T47D (cell line): ENCODE data around the gene SERPINA3.

Source experiments
- DNase-seq, 2 experiments: peaks; one replicate each; pipeline versions ENCODE4 v3.0.0 to v3.0.0-alpha.2; 2011 to 2012; ENCODE audit warnings: low read depth in 1 of 2, low spot score in 1 of 2
- JUND ChIP-seq: IDR thresholded peaks from 2 replicates; pipeline ENCODE4 v1.6.1; 2012; ENCODE audit warnings: low read depth
- in situ Hi-C: cut with HindIII; loops from 2 replicates; pipeline ENCODE4 v1.10.0; 2016; ENCODE audit warnings: low sequenced_read_pairs, low pct_unique_long_range_greater_than_20kb

The SERPINA3 gene

DNA sequence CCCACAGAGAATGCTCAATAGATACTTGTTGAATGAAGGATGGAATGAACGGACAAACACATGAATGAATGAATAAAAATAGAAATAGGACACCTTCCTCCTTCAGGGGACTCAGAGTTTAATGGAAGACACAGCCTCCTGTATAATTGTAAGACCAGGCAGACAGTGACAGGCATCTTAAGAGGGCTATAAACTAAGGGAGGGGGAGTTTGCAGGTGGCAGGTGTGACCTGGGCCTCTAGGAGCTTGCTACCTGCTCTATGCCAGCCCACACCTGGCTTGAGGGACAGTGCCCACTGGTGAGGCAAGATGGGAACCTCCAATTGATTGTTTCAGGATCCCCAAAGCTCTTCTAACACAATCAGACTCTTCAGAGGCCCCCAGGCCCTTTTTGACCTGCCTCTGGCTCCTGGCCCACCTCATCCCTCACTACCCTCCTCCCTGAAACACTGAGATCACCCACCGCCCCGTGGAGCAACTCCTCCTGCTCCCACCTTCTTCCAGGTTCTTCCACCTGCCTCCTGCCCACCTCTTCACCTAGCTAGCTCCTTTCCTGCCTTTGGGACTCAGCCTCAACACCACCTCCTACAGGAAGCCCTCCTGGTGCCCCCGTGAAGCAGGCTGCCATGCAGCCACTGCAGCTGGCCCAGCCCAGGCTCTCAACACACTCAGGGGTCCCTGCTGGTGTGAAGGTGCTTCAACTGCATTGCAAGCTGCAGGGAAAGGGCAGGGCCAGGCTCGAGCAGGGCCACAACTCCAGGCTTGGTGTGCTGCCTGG is 9.4 kb downstream of the SERPINA3 start:
- DNase-seq: no peak
- in situ Hi-C loops: no loop called here
- TF ChIP-seq JUND: no peak

DNA sequence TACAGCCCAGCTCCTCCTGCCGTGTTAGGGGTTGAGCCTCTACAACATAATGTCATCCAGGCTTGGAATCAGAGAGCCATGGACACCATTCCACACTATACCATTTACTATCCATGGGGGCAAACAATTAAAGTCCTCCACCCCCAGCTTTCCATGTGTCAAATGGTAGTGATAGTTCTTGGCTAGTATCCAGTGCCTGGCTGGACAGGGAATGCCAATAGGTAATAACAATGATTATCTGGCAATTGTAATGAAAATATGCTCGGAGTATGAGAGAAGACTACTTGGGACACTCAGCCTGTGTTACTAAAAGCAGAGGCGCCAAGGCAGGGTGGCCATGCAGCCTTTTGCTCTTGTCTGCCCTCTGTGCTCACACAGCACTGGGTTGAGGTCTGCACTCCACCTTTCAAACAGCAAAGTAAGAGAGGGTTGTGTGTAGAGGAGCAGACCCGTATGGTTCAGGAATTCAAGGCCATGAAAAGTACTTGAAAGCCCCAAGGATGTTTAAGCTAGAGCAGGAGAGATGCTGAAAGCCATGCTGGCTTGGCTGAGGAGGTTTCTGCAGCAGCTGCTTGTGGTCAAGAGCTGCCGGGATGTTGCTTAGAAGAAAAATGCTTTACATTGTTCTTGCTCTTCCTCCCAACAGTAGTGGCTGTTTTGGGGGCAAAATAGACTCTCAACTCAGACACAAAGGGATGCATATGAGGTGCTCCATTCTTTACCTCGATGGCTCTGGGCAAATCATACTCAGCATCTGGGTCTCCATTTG is 10.6 kb downstream of the SERPINA3 start:
- in situ Hi-C loops: no loop called here
- no peak for TF ChIP-seq JUND
- no peak for DNase-seq

DNA sequence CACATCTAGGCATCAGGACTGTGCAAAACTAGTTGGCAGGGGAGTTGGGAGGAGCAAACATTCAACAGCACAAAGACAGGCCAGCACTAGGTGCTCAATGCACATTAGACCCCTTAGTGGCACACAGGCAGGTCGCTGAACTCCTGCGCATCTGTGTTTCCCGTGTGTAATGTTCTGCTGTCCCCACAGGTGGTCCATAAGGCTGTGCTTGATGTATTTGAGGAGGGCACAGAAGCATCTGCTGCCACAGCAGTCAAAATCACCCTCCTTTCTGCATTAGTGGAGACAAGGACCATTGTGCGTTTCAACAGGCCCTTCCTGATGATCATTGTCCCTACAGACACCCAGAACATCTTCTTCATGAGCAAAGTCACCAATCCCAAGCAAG is 11.2 kb downstream of the SERPINA3 start:
- in situ Hi-C loops: no loop called here
- DNase-seq: no peak
- no peak for TF ChIP-seq JUND

DNA sequence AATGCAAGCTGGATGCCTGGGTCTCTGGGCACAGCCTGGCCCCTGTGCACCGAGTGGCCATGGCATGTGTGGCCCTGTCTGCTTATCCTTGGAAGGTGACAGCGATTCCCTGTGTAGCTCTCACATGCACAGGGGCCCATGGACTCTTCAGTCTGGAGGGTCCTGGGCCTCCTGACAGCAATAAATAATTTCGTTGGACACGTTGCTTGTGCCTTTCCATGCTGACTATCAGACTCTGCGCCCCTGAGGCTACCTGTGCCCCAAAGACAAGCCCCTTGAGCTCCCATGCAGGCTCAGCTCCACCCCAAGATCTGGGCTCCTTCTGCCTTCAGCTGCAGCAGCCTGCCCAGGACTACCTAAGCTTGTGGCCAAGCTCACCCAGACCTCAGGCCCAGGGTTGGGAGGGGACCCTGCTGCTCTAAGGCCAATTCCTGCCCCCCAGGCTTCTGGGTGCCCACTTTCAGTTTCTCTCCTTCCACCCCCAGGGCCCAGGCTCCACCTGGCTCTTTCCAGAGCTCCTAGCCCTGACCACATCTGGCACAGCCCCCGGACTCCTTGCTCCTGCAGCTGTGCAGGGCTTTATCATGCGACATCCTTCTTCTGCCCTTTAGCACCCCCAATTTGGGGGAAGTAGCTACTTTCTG is 11.8 kb downstream of the SERPINA3 start:
- in situ Hi-C loops: no loop called here

DNA sequence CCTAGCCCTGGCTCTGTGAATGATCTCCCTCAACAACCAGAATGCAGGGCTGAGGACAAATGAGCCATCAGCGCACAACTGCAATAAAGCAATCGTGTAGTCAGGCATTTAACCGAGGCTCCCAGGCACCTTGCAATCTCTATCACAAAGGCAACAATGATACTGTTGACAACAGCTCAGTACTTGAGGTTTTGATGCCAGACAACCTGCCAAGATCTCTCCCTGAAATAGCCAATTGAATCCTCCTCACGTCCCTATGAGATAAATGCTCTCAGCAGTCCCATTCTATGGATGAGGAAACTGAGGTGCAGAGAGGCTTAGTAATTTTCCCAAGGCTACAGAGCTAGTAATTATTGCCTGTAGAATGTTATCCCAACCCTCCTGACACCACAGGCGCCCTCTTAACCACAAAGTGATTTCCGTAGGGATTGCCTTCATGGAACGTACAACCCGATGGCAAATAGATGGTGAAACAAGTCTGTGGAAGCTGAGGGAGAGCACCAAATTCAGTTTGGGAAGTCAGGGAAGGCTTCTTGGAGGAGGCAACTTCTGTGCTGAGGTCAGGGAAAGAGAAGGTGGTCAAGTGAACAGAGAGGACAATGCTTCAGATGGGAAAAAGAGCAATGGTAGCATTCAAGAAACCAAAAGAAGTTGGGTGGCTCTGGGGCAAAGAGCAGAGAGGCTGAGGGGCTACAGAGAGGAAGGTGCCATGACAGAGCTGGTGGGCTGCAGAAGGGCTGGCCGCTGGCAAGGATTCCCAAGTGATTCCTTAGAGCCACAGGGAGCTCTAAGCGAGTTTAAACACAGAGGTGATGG is 12.6 kb downstream of the SERPINA3 start:
- no peak for DNase-seq
- no peak for TF ChIP-seq JUND
- in situ Hi-C loops: no loop called here

More for the DNA sequence above, 11.8 kb downstream of the SERPINA3 start:
- DNase-seq: no peak
- TF ChIP-seq JUND: no peak

DNA sequence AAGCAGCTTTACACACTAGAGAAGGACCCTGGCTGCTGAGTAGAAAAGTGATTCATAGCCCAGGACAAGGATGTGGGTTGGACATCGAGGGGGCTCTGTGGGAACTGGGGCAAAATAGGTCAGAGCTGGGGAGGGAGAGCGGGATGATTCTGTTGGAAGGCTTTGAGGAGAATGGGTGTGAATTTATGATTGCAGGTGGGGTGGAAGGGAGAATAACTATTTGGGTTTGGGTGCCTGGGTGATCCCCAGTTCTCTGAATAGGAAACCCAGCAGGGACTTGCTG is 13.1 kb downstream of the SERPINA3 start:
- in situ Hi-C loops: no loop called here
- no peak for DNase-seq
- TF ChIP-seq JUND: no peak

DNA sequence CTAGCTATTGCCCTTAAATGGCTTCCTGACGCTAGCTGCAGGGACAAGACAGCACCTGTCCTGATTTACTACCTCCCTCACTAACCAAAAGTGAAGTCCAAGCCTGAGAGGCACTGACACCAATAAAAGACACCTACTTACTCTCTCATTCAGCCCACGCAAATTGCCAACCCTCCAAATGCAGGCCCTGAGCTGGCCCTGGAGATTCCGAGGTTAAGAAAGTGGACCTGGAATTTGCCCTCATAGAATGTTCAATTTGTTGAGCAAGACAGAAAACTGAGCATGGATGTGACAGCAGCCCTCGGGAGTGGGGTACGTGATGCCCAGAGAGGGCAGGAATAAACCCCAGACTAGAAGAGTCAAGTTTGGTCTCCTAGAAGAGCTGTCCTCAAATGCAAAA is 16.4 kb downstream of the SERPINA3 start:
- TF ChIP-seq JUND: no peak
- in situ Hi-C loops: no loop called here
- no peak for DNase-seq

DNA sequence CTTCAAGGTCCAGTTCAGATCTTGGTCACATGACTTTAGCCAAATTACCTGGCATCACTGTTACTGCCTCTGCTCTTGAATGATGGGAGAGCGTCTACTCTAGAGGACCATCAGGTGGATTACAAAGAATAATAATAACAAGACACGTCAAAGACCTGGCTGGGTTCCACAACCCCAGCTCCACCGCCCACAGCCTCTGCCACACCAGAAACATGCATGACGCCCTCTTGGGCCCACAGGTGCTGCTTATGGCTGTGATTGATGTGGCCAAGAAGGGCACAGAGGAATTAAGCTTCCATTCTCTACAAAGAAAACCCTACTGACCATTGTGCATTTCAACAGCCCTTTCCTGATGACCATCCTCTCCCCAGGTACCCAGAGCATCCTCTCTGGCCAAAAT is 18.2 kb downstream of the SERPINA3 start:
- no peak for DNase-seq
- no peak for TF ChIP-seq JUND
- in situ Hi-C loops: no loop called here

DNA sequence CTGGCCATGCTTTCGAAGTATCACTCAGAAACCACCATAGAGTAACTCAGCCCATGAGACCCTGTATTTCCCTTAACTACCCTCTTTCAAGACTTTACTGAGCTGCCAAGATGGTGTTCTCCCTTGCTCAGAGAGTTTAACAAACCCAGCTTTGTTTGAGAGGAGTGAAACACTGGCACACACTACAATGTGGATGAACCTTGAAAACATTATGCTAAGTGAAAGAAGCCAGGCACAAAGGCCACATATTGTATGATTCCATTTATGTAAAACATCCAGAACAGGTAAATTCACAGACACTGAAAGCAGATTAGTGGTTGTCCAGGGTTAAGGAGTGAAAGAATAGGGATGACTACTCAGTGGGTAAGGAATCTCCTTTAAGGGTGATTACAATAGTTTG is 18.9 kb downstream of the SERPINA3 start:
- TF ChIP-seq JUND: no peak
- DNase-seq: no peak
- in situ Hi-C loops: no loop called here

DNA sequence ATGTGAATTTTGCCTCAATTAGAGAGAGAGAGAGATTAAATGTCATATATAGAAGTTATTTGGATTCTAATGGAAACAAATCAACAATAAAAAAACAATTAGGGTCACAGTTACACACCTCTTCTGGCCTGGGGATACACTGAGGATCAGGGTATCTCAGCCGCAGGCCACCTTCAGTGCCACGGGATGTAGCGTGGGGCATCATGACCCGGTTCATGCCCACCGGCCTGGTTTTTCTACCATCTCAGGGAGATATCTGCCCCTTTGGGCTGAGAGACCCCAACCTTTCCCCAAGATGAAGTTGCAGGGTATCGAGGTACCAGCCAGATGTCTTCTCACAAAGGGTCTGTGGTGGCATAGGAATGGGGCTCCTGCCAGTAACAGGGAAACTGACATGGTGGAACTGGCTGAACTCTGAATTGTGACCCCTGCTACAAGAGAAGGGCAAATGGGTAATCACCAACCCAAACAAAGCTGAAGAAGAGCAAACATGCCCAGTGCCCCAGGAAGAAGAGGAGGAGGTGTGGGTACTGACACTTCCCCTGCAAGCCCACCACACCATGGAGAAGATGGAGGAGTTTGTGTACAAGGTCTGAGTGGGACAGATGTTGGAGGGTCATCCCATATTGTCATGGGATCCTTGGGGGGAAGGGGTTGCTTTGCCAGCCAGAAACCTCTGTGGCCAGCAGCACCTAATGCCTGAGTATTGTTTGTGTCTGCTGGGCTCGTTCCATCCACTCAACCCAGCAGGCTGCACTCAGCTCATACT is 19.5 kb downstream of the SERPINA3 start:
- in situ Hi-C loops: no loop called here
- no peak for TF ChIP-seq JUND

DNA sequence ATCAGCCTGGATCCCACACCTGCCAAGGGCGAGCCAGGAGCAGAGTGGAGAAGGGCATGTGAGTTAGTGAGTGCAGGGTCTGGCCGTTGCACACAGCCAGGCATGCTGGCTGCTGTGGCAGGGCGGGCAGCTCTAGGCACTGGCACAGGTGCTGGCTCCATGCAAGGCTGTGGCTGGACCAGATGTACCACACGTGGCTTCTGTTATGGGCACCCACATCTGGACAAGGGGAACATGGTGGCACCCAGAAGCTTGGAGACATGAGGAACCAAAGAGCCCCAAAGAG is 20.1 kb downstream of the SERPINA3 start:
- no peak for TF ChIP-seq JUND
- no peak for DNase-seq
- in situ Hi-C loops: no loop called here

More for the DNA sequence above, 19.5 kb downstream of the SERPINA3 start:
- no peak for DNase-seq

DNA sequence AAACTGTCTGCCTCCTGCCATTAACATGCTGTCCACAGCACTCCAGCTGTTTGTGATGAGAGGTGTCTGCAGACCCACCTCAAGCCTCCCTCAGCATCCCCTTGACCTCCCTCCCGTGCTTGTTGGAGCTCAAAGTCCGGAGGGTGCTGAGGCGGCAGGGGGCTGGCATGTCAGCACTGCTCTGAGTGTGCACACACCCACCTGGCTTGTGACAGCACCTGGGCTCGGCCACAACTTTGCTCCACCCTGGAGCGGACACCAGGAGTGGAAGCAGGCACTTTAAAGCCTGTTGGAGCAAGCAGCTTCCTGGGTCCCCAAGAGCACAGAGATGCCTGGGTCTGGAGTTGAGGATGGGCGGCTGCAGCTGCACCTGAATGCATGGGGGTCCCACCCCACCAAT is 20.9 kb downstream of the SERPINA3 start:
- in situ Hi-C loops: no loop called here
- no peak for TF ChIP-seq JUND
- DNase-seq: no peak
